Stimulated activated CD8-positive, alpha-beta memory T cell treated with anti-CD3 and anti-CD28 coated beads, Interleukin-15, amount 100 ng/mL, for 1 hour (primary cell): ENCODE measurements around the gene ST3GAL3.

Experiments
- DNase-seq: peaks from one replicate; pipeline ENCODE4 v3.0.0-alpha.2; 2020; ENCODE audit warnings: low read depth

The ST3GAL3 gene

GRCh38 chr1:43914576-43915525 is 207.5 kb downstream of the ST3GAL3 start:
- DNase-seq: no peak

GRCh38 chr1:43919906-43920305 is 212.6 kb downstream of the ST3GAL3 start:
- no peak for DNase-seq

DNA sequence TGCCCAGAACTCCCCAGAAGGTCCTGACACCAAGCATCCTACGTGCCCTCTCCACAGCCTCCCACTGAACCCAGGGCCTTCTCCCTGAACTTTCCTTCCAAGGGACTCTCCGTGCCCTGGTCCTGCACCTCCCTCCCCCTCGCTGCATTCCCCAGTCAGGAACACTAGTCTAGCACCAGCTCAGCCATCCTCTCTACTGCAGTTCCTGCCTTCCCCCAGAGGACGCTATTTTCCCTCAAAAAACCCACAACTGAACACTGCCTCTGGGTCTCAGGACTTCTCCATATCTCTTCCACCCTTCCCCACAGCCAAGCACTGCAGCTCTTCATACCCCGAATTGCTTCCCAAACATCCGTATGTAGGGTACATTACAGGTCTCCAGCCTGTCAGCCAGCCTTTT is 213.7 kb downstream of the ST3GAL3 start:
- DNase-seq: no peak

- DNase-seq: no peak
These were observed 217.2 kb downstream of the ST3GAL3 start for GRCh38 chr1:43924516-43924915.

DNA sequence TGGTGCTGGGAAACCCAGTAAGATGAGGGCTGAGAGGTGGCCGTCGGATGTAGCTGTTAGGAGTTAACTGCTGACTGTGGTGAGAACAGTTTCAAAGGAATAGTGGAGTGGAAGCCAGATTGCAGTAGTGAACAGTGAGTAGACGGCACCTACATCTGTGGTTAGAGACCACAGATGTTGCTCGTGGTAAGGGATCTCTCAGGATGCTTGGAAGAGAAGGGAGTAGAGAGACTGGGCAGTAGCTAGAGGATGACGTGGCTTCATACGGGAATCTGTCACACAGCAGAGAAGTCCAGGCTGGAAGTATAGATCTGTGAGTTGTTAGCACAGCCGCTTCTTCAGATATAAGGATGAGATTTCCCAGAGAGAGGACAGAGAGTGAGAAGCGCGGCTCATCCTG is 218.5 kb downstream of the ST3GAL3 start:
- no peak for DNase-seq

- no peak for DNase-seq
These were observed 223.0 kb downstream of the ST3GAL3 start for GRCh38 chr1:43930168-43930948.

DNA sequence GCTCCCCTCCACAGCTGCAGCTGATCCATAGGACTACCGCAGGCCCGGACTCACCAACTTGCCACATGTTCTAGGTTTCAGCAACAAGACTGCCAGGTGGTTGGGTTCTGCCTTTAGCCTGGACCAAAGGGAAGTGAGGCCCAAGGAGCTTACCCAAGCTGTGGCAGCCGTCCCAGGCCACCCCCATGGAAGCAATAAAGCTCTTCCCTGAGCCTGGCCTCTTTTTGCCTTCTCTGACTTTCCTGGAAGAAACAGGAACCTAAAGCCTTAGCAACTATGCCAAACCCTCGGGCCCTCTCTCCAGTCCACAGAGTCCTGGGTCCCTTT is 223.6 kb downstream of the ST3GAL3 start:
- DNase-seq: no peak

DNA sequence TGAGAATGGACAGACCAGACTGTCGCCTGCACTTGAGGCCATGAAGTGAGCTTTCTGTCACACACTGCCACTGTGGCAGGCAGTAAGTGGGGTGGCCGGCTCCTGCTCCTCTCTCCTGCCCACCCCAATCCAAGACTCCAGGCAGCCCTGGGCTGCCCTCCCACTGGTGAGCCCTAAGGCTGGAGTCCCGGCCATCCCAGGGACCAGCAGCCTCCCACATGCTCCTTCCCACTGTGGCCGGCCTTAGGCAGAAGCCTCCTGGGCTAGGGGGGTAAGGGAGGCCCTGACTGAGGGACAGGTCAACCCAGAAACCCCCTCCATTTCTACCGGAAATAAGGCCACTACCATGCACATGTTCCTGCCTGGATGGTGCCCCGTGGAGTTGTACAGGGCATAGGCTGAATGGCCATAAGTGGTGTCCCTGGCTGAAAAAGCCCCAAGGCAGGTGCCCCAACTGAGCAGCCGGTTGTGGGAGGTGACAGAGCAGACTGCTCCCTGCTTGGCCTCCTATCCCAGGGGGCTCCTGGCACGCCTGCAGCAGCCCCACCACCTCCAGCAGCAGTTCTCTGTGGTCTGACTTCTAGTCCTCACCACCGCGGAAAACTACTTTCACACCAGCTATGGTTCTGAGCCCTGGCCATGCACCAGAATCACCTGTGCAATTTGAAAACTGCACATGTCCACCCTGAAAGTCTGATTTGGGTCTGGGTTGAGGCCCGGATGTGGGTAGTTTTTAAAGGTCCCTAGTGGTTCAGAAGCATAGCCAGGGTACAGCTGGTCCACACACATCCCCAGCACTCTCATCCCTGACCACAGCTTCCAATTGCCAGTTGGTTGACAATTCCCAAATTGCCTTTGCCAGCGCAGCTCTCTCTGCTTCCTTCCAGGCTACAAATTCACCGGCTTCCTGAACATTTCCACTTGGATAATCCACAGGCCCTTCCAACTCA is 224.7 kb downstream of the ST3GAL3 start:
- DNase-seq: no peak

DNA sequence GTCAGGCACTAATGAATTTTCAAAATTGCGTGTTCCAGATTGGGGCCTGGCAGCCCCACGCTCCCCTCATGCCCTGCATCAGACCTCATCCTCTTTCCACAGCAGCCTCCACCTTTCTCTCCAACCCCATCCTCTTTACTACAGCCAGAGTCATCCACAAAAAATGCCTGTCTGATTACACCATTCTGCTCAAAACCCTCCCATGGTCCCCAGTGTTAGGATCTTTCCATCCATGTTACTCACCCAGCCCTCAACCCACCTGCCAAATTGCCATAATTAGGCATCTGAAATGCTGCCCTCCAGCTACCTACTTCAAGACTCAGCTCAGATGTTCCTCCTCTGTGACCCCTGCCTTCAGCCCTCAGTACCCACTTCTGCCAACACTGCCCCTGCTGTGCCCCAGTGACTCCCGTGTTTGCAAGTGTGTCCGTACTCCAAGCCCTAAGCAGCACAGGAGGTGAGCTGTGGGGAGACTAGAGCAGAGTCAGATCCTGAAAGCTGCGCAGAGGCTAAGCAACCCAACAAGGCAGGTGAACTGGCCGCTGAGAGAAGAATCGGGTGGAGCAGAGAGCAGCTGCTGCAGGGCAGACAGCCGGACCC is 225.6 kb downstream of the ST3GAL3 start:
- no peak for DNase-seq

DNA sequence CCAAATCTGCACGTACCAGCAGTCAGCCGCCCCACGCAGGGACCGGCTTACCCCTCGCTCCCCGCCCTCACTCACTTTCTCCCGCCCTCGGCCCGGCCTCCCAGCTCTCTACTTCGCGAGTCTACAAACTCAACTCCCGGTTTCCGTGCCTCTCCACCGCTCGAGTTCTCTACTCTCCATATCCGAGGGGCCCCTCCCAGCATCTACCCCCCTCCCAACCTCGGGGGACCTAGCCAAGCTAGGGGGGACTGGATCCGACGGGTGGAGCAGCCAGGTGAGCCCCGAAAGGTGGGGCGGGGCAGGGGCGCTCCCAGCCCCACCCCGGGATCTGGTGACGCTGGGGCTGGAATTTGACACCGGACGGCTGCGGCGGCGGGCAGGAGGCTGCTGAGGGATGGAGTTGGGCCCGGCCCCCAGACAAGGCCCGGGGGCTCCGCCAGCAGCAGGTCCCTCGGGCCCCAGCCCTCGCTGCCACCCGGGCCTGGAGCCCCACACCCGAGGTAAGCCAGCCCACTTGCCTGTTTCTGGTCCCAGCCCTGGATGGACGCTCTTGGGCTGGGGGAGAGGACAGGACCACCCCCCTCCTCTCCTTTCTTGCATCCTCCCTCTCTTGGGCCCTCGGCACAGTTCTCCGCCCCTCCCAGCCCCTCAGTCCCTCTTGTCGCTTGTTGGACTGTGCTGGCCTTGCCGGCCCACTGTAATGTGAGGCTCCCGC is 226.2 kb downstream of the ST3GAL3 start, which contains the start of gene ARTN:
Gene ARTN (plus strand): TSS at position 416 of the 715 bp plus-strand sequence. CDS start 1,856 bp downstream, outside the sequence.
- DNase-seq: no peak

GRCh38 chr1:43934101-43934985 is 227.0 kb downstream of the ST3GAL3 start:
- peak; percentile 17 for DNase-seq

DNA sequence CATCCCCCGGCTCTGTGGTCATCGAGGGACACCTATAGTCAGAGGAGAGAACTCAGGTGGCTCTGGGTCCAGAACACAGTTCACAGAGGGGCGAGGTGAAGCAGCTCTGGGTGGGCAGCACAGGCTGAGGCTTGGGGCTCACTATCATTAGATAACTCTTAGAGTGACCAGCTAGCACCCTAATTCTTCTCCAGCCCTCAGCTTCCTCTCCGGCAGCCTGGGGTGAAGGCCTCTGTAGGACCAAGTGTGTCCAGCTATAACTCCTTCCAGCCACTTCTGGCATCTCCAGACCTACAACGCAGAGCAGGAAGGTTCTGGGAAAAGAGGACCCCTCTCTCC is 227.6 kb downstream of the ST3GAL3 start:
- no peak for DNase-seq

GRCh38 chr1:43935711-43936427 is 228.5 kb downstream of the ST3GAL3 start:
- DNase-seq: no peak

GRCh38 chr1:43936431-43937151 is 229.3 kb downstream of the ST3GAL3 start:
- DNase-seq: no peak

GRCh38 chr1:43937179-43937865 is 230.0 kb downstream of the ST3GAL3 start:
- DNase-seq: no peak

DNA sequence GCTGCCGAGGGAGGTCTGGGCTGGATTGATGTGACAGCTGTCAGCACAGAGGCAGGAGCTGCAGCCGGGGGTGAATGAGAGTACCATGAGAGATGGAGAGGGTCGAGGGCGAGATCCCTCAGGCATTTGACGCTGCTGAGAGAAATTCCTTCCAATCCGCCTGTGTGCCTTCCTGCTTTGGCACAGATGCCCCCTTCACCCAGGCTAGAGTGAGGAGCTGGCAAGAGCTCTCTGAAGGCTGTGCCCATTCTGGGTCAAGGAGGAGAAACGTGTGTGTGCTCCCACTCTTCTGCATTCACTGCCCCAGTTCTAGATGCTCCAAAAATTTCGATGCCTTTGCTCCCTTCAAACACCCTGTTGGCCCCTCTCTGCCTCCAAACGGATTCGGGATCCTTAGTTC is 231.0 kb downstream of the ST3GAL3 start:
- no peak for DNase-seq

DNA sequence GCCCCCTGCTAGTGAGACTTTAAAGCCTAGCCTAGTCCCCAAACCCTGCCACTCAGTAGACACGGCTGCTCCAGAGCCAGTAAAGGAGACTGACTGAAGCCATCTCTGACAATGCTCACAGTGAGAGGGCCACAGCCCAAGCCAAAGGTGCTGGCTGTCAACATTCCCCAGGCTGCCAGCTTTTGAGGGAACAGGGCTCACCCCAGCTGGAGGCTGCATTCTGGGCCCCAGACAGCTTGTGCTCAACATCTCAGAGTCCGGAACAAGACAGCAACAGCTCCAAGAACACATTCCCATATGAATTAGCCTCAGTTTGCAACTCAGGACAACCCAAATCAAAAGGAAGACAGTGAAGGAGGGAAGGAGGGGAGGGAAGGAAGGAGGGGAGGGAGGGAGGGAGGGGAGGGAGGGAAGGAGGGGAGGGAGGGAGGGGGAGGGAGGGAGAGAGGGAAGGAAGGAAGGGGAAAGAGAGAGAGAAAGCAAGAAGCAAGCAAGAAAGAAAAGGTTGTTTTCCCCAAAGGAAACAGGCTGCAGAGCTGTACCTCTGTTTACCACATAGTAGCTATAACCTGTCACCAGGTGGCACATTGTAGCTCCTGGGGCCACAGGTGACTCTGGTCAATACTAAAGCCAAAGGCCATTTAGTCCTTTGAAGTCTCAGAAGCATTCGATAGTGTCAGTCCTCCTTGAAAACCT is 231.7 kb downstream of the ST3GAL3 start:
- no peak for DNase-seq
